K562 (cell line): ENCODE measurements around the gene MAML1. TPM values are rescaled to one million over a fixed set of nuclear protein-coding genes. Genes with fewer than 3 reads are reported as not detected.
A peak's percentile ranks its signal among the peaks of the same experiment; 100 is the strongest.

Source experiments
- ARID3B ChIP-seq: fragments of 250-450 bp; sonication (Bioruptor Pico); IDR thresholded peaks from 2 replicates; pipeline ENCODE4 v1.4.0; 2020; ENCODE audit warnings: borderline replicate concordance
- BRCA1 ChIP-seq, 2 experiments: fragments of 450-650 bp in 1 of 2; sonication (generic) in 1 of 2; formaldehyde crosslinking in 1 of 2; IDR thresholded peaks; 2 replicates each; pipeline versions ENCODE4 v1.5.0 to v1.6.1; 2017 to 2020; ENCODE audit warnings: mild to moderate bottlenecking in 1 of 2, missing genetic modification reagents in 1 of 2
- CREBBP ChIP-seq: IDR thresholded peaks from one replicate; pipeline ENCODE4 v1.6.1; 2012; ENCODE audit warnings: low read depth, mild to moderate bottlenecking, control low read depth, inconsistent platforms, low read length
- DNMT1 ChIP-seq: fragments of 450-650 bp; IDR thresholded peaks from 2 replicates; pipeline ENCODE4 v1.6.1; 2016; ENCODE audit warnings: antibody characterized with exemption, mild to moderate bottlenecking
- E2F5 ChIP-seq: sonication (generic); formaldehyde crosslinking; IDR thresholded peaks from 2 replicates; pipeline ENCODE4 v1.8.0; 2022; ENCODE audit warnings: mild to moderate bottlenecking, missing genetic modification reagents
- ETV6 ChIP-seq, 3 experiments: fragments of 150-350 bp in 1 of 3; sonication (generic) in 1 of 3; formaldehyde crosslinking in 1 of 3; IDR thresholded peaks; 2 replicates each; pipeline versions ENCODE4 v1.6.1 to v1.8.0; 2014 to 2022; ENCODE audit warnings: borderline replicate concordance in 2 of 3, low read depth in 2 of 3, antibody characterized with exemption in 1 of 3, low read length in 1 of 3, mild to moderate bottlenecking in 1 of 3, missing genetic modification reagents in 1 of 3
- FOXM1 ChIP-seq, 2 experiments: fragments of 450-650 bp in 1 of 2; sonication (generic) in 1 of 2; formaldehyde crosslinking in 1 of 2; IDR thresholded peaks; 2 replicates each; pipeline versions ENCODE4 v1.6.1 to v1.9.0; 2017 to 2022; ENCODE audit warnings: low read depth in 2 of 2, mild to moderate bottlenecking in 2 of 2, missing genetic modification reagents in 1 of 2, moderate library complexity in 1 of 2
- HDAC2 ChIP-seq: fragments of 450-650 bp; IDR thresholded peaks from 2 replicates; pipeline ENCODE4 v1.6.1; 2016; ENCODE audit warnings: mild to moderate bottlenecking
- HLTF ChIP-seq: fragments of 450-650 bp; IDR thresholded peaks from 2 replicates; pipeline ENCODE4 v1.6.1; 2016
- HMG20B ChIP-seq: fragments of 250-450 bp; sonication (Bioruptor Pico); IDR thresholded peaks from 2 replicates; pipeline ENCODE4 v1.5.0; 2021; ENCODE audit warnings: mild to moderate bottlenecking
- HMGXB4 ChIP-seq: sonication (generic); formaldehyde crosslinking; IDR thresholded peaks from 2 replicates; pipeline ENCODE4 v1.8.1; 2023; ENCODE audit warnings: mild to moderate bottlenecking, missing genetic modification reagents
- HNRNPUL1 ChIP-seq: fragments of 200-400 bp; formaldehyde crosslinking; IDR thresholded peaks from 2 replicates; pipeline ENCODE4 v1.6.1; 2017; ENCODE audit warnings: low read length
- PRPF4 ChIP-seq: fragments of 200-400 bp; formaldehyde crosslinking; IDR thresholded peaks from one replicate; pipeline ENCODE4 v1.6.1; 2017; ENCODE audit warnings: low read length, low read depth, mild to moderate bottlenecking; ENCODE audit not compliant: insufficient read depth, poor library complexity, severe bottlenecking
- RBM17 ChIP-seq: fragments of 200-400 bp; formaldehyde crosslinking; IDR thresholded peaks from 2 replicates; pipeline ENCODE4 v1.6.1; 2017; ENCODE audit warnings: low read depth, mild to moderate bottlenecking, low read length, borderline replicate concordance
- SIN3B ChIP-seq: fragments of 450-650 bp; IDR thresholded peaks from 2 replicates; pipeline ENCODE4 v1.6.1; 2017; ENCODE audit warnings: low read depth, mild to moderate bottlenecking, moderate library complexity
- SREBF2 ChIP-seq: sonication (generic); formaldehyde crosslinking; IDR thresholded peaks from 2 replicates; pipeline ENCODE4 v1.4.0; 2020; ENCODE audit warnings: mild to moderate bottlenecking, missing genetic modification reagents
- ZBTB34 ChIP-seq: fragments of 250-450 bp; sonication (Bioruptor Pico); IDR thresholded peaks from 2 replicates; pipeline ENCODE4 v1.8.0; 2021; ENCODE audit warnings: mild to moderate bottlenecking, moderate library complexity
- ZNF398 ChIP-seq: fragments of 250-450 bp; sonication (Bioruptor Pico); IDR thresholded peaks from 2 replicates; pipeline ENCODE4 v1.8.0; 2021; ENCODE audit warnings: moderate library complexity, mild to moderate bottlenecking, inconsistent platforms
- polyA plus RNA-seq, 8 experiments: library from polyadenylated mRNA; depleted of rRNA in 4 of 8; stranded (reverse) in 5 of 8; unstranded in 3 of 8; fragments of >200 nt; fragmentation: Nextera tagmentation in 2 of 8; fragmentation: Illumina TruSeq in 1 of 8; extraction: Ambion mirVana in 2 of 8; extraction: Trizol in 1 of 8; gene quantifications; 2 replicates each; pipeline versions ENCODE4 v1.2.1 to v1.2.3, GENCODE V29; 2011 to 2014; ENCODE audit warnings: inconsistent platforms in 1 of 8, missing spikeins in 1 of 8
- total RNA-seq, 7 experiments: library from RNA; depleted of rRNA in 6 of 7; stranded (reverse); fragments of >200 nt in 6 of 7; fragmentation: Illumina TruSeq in 2 of 7; extraction: Trizol in 2 of 7; gene quantifications; 2 replicates each; pipeline versions ENCODE4 v1.2.1 to v1.2.3, GENCODE V29; 2011 to 2021; ENCODE audit warnings: low replicate concordance in 1 of 7

The MAML1 gene
- total and polyA plus RNA-seq, 9 of the 15 experiments (the other 6 are each of a cell fraction or from before 2014, with no cell fraction given) = 0.32 to 18.4 (median 7.0) TPM

GRCh38 chr5:179697993-179698934 lies 34.4 kb upstream of the MAML1 start (continued):
- TF ChIP-seq ARID3B = no peak
- no peak for TF ChIP-seq BRCA1 (IDR thresholded peaks at IDR 0.05)
- TF ChIP-seq BRCA1 (CRISPR knock-in tag; IDR thresholded peaks at IDR 0.05) = no peak
- no peak for TF ChIP-seq ZBTB34 (CRISPR knock-in tag)
- no peak for TF ChIP-seq E2F5 (CRISPR knock-in tag)
- TF ChIP-seq SIN3B = no peak
- no peak for TF ChIP-seq FOXM1 (IDR thresholded peaks at IDR 0.05; ENCODE audit: low read depth)
- no peak; the same call in 1 of the 2 replicates for TF ChIP-seq FOXM1 (CRISPR knock-in tag; IDR thresholded peaks at IDR 0.05; ENCODE audit: low read depth)
- no peak for TF ChIP-seq DNMT1
- no peak for TF ChIP-seq HNRNPUL1
- TF ChIP-seq HLTF = peak; percentile 48; the same call in 1 of the 2 replicates
- no peak for TF ChIP-seq SREBF2 (CRISPR knock-in tag)
- no peak for TF ChIP-seq ETV6 (IDR thresholded peaks at IDR 0.05; ENCODE audit: borderline replicate concordance in 1 of 2, low read depth in 2 of 2, low read length in 1 of 2)
- no peak for TF ChIP-seq ETV6 (CRISPR knock-in tag; IDR thresholded peaks at IDR 0.05; ENCODE audit: borderline replicate concordance)
- no peak for TF ChIP-seq RBM17
- TF ChIP-seq CREBBP = no peak
- no peak for TF ChIP-seq ZNF398 (CRISPR knock-in tag)
- no peak for TF ChIP-seq HMG20B (CRISPR knock-in tag)
- peak; percentile 11; the same call in 1 of the 2 replicates for TF ChIP-seq HMGXB4 (CRISPR knock-in tag)
- TF ChIP-seq PRPF4 = peak; percentile 24
- TF ChIP-seq HDAC2 = no peak; the same call in none of the 2 replicates
